PFSK-1 (cell line): Measurements from ENCODE around the gene MPPED1.

Experiments
- FOXP2 ChIP-seq: optimal IDR thresholded peaks from 2 replicates; pipeline ENCODE3; 2011; ENCODE audit warnings: borderline replicate concordance, control low read depth, inconsistent platforms; ENCODE audit not compliant: insufficient read depth; ENCODE audit errors: extremely low read length, extremely low read depth
- POLR2AphosphoS5 ChIP-seq: IDR thresholded peaks from 2 replicates; pipeline ENCODE4 v1.6.1; 2012; ENCODE audit warnings: low read depth, mild to moderate bottlenecking, control low read depth, low read length, moderate library complexity
- SIN3A ChIP-seq: IDR thresholded peaks from 2 replicates; pipeline ENCODE4 v1.6.1; 2012; ENCODE audit warnings: mild to moderate bottlenecking, low read length, moderate library complexity, borderline replicate concordance; ENCODE audit not compliant: insufficient read depth
- TAF1 ChIP-seq: IDR thresholded peaks from 2 replicates; pipeline ENCODE4 v1.6.1; 2012; ENCODE audit warnings: low read length, control low read depth, borderline replicate concordance; ENCODE audit not compliant: insufficient read depth
- TF ChIP-seq, protein P1 (sequence below), 2 experiments: IDR thresholded peaks; 2 replicates each; pipeline versions ENCODE4 v1.6.1 to v1.8.0; 2011 to 2012; ENCODE audit warnings: low read depth in 2 of 2, low read length in 2 of 2, control low read depth in 1 of 2, inconsistent platforms in 1 of 2, mild to moderate bottlenecking in 1 of 2, moderate library complexity in 1 of 2; ENCODE audit not compliant: insufficient read depth in 1 of 2

MPPED1 gene

DNA sequence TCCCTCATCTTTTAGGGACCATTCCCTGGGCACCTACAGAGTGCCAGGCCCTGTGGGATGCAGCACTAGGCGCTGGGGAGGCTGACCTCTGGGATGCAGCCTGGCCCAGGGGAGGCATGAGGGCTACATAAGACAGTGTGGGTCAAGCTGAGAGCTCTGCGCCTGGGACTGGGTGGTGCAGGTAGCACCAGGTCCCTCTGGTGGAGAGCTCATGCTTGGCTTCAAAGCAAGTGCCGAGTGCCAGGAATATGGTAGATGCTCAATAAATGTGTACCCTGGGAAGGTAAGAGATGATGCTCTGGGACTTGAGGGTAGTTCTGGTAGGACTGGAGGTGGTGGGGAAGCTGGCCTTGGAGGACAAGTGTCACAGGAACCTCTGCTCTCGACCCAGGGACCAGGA lies 2.0 kb upstream of the MPPED1 start:
- TF ChIP-seq, protein P1, sequence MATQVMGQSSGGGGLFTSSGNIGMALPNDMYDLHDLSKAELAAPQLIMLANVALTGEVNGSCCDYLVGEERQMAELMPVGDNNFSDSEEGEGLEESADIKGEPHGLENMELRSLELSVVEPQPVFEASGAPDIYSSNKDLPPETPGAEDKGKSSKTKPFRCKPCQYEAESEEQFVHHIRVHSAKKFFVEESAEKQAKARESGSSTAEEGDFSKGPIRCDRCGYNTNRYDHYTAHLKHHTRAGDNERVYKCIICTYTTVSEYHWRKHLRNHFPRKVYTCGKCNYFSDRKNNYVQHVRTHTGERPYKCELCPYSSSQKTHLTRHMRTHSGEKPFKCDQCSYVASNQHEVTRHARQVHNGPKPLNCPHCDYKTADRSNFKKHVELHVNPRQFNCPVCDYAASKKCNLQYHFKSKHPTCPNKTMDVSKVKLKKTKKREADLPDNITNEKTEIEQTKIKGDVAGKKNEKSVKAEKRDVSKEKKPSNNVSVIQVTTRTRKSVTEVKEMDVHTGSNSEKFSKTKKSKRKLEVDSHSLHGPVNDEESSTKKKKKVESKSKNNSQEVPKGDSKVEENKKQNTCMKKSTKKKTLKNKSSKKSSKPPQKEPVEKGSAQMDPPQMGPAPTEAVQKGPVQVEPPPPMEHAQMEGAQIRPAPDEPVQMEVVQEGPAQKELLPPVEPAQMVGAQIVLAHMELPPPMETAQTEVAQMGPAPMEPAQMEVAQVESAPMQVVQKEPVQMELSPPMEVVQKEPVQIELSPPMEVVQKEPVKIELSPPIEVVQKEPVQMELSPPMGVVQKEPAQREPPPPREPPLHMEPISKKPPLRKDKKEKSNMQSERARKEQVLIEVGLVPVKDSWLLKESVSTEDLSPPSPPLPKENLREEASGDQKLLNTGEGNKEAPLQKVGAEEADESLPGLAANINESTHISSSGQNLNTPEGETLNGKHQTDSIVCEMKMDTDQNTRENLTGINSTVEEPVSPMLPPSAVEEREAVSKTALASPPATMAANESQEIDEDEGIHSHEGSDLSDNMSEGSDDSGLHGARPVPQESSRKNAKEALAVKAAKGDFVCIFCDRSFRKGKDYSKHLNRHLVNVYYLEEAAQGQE (IDR thresholded peaks at IDR 0.05; ENCODE audit: insufficient read depth in 1 of 2, low read depth in 2 of 2, low read length in 2 of 2) = no peak
- TF ChIP-seq TAF1 = no peak
- no peak for TF ChIP-seq SIN3A
- no peak for TF ChIP-seq FOXP2
- TF ChIP-seq POLR2AphosphoS5 = no peak

DNA sequence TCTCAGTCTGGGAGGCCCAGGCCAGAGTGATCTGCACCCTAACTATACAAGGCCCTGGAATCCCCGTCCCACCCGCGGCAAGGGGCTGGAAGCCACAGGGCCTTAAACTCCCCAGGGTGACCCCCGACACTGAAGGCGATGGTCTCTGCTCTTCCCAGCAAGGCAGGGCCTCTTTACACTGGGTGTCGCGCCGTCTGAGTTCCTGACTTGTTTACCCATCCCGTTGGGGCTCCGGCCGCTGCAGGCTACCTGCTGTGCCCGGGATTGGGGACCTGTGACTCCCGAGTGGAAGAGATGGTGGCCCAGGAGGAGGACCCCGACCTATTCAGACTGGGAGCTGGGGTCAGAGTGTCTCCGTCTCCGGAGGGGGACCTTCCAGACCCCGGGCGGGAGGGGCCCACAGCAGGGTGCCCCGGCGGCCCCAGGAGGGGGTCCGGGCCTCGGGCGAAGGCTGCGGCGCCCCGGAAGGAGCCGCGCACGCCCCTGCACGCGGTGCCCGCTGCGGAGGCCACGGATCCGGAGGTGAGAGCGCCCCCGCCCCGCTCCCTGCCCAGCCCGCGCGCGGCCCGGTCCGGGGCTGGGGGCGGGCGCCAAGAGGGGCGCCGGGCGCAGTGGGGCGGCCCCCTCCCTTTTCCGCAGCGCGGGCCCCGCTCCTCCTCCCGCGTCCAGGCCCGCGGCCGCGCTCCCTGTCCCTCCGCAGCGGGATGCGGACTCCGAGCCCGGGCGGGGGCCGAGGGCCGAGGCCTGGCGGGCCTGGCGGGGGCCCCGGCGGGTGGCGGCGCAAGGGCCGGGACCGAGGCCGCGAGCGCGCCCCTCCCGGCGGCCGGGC lies 560 bp upstream of the MPPED1 start:
- TF ChIP-seq, protein P1 (IDR thresholded peaks at IDR 0.05; ENCODE audit: insufficient read depth in 1 of 2, low read depth in 2 of 2, low read length in 2 of 2) = no peak
- no peak for TF ChIP-seq POLR2AphosphoS5
- TF ChIP-seq FOXP2 = no peak
- TF ChIP-seq TAF1 = no peak
- no peak for TF ChIP-seq SIN3A

DNA sequence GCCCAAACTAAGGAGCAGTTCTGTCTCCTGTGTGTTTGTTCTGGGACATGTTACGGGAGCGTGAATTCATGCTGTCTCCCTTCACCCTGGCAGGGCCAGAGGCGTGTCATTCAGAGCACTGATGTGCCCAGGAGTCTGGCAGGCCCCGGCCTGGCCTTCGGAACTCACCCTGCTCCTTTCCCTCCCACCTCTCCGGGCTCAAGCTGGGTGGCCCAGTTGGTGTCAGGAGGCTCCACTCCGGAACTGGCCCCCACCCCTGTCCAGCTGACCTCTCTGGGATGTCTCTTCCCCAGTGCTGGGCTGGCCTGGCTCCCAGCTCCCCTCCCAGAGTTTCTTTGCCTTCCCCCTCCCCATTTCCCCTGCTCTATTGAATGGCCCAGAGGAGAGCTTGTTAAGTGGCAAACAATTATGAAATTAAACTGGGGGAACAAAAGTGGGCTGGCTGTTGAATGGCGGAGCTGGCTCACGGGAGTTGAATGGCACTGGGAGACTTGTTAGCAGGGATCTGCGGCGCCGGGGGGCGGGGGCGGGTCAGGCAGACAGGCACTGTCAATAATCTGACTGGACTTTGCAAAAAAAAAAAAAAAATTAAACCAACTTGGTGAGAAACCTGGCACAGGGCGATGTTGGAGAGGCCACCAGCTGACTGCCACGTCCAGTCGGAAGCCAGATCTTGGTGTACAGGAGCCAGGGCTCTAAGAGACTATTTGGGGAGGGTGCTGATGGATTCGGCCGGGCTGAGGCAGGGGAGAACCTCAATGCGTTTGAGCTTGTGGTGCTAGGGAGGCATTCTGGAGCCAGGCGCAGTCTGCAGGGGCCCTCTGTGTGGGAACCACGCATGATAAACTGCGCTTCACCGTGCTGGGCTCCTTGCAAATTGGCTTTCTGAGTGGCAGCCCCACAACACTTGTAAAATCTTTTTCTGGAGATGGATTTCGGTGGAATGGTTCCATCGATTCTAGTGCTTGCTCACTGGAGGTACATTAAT lies 1.3 kb downstream of the MPPED1 start:
- TF ChIP-seq TAF1 = no peak

DNA sequence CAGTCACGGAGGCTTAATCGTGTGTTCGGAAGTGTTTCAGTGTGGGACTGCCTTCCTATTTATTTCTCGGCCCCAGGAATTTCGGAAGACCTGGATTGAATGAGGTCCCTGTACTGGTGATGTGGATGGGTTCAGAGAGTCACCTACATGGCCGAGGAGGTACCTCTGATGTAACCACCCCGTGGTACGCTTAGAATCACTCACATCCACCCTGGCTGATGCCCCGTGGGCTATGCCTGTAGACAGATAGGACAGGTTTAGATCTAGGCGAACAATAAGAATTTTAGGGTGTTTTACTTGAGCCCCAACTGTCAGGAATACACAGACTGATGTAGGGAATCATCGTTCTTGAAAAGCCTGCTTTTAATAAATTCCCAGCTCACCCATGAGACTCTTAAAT lies 2.0 kb downstream of the MPPED1 start:
- TF ChIP-seq TAF1 (no peak), FOXP2 (no peak), SIN3A (no peak), POLR2AphosphoS5 (no peak)
- TF ChIP-seq, protein P1 (IDR thresholded peaks at IDR 0.05; ENCODE audit: insufficient read depth in 1 of 2, low read depth in 2 of 2, low read length in 2 of 2) = no peak

DNA sequence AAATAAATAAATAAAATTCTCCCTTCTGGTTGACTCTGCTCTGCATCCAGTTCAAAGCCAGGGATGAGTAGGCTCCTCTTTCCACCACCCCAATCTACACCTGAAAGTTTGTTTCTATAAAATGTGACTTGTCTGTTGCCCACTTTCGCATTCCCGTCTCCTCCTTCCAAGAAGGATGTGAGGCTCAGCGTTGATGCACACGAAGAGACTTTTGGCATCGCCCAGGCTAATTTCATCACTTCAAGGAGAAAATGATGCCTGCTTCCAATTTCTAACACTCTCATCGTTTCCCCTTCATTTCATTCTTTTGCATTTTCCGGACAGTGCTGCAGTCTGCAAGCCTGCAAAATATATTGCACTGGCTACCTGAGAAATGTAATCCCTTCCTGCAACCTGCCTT lies 3.9 kb downstream of the MPPED1 start:
- no peak for TF ChIP-seq SIN3A
- TF ChIP-seq TAF1 = no peak
- no peak for TF ChIP-seq POLR2AphosphoS5
- no peak for TF ChIP-seq FOXP2
- TF ChIP-seq, protein P1 (IDR thresholded peaks at IDR 0.05; ENCODE audit: insufficient read depth in 1 of 2, low read depth in 2 of 2, low read length in 2 of 2) = no peak
